HFF-Myc (cell line): ENCODE data around the gene REEP1.

Experiments
- DNase-seq: peaks from one replicate; pipeline ENCODE4 v3.0.0-alpha.2; 2011; ENCODE audit warnings: low read depth; ENCODE audit errors: extremely low read depth
- H3K4me3 ChIP-seq: replicated peaks from 2 replicates; pipeline ENCODE4 v1.5.1; 2011; ENCODE audit warnings: low read depth, mild to moderate bottlenecking, control low read depth, low read length
- TF ChIP-seq, protein P1 (sequence below): IDR thresholded peaks from 2 replicates; pipeline ENCODE4 v1.5.1; 2012; ENCODE audit warnings: mild to moderate bottlenecking, low read depth, low read length, control low read depth; ENCODE audit errors: missing control alignments

REEP1 gene

DNA sequence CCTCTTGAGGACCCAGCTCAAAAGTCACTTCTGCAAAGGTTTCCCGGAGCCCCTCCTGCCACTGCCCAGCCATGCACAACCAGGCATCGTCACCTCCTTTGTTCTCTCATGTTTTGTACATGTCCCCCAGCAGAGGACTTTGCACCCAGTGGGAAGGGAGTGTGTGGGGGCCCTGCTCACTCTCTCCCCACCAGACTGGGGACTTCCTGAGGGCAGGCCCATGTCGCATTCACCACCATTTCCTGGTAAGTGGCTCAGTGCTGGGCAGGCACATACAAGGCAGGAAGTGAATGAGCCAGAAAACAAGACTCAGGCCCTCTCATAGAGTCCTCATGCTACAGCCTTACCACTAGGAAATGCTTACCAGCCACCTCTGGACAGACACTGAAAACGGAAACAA lies 119.3 kb downstream of the REEP1 start:
- no peak for DNase-seq
- no peak overlapping the region for H3K4me3 ChIP-seq
- TF ChIP-seq, protein P1, sequence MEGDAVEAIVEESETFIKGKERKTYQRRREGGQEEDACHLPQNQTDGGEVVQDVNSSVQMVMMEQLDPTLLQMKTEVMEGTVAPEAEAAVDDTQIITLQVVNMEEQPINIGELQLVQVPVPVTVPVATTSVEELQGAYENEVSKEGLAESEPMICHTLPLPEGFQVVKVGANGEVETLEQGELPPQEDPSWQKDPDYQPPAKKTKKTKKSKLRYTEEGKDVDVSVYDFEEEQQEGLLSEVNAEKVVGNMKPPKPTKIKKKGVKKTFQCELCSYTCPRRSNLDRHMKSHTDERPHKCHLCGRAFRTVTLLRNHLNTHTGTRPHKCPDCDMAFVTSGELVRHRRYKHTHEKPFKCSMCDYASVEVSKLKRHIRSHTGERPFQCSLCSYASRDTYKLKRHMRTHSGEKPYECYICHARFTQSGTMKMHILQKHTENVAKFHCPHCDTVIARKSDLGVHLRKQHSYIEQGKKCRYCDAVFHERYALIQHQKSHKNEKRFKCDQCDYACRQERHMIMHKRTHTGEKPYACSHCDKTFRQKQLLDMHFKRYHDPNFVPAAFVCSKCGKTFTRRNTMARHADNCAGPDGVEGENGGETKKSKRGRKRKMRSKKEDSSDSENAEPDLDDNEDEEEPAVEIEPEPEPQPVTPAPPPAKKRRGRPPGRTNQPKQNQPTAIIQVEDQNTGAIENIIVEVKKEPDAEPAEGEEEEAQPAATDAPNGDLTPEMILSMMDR, result no peak

DNA sequence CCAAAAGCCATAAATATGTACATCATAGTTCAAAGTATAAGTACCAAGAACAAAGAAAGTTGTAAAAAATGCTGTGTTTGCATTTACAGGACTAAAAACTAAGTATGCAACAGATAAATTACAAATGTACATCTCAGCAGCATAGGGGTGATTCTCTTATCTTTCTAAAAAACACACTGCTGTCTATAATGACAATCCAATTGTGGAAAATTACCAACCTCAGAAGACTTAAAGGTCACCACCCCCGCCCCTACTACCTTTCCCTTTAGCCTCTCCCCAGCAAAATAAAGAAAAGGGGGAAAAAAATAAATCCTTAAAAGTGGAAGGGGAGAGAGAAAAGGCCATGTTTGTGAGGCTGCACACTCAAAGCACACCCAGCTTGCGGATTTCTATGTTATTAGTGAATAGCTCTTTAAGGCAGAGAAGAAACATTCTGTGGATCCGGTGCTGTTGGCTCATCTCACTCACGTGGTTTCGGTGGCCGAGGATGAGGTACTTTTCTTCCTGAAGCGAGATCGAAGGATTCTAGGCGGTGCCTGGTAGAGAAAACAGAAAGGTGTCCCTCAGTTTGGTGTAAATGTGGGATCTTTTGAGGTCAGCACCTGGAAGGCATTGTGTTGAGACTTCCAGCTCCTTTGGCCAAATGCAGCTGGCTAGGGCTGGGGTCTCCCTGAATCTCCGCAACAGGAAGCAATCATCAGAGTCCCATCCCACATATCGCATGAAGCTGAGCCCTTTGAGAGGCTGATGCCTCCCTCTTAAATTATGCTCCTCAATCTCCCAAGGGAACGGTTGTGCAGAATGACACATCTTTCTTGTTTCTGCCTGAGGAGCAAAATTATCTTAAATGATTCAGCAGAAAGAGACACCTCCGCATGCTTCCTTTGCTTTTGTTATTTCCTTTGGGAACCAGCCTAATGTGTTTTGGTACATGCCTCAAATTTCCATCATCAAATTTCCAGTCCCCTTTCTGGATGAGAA lies 120.6 kb downstream of the REEP1 start:
- TF ChIP-seq, protein P1, result no peak
- DNase-seq, result no peak
- H3K4me3 ChIP-seq, result no peak overlapping the region

DNA sequence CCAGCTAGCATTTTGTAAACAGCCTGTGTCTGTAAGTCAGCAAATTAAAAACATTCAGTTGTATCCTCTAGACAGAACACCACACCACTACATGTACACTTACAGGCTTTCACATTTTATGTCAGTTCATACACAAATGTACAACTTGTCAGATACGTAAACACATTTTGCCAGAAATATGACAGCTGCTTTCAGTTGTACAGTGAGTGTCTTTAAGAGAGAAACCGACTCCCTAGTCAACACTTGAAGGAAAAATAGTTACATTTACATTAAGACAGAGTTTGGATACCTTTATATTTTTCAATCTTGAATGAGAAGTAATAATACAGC lies 123.0 kb downstream of the REEP1 start:
- DNase-seq, result no peak
- H3K4me3 ChIP-seq, result no peak overlapping the region
- TF ChIP-seq, protein P1, result no peak

DNA sequence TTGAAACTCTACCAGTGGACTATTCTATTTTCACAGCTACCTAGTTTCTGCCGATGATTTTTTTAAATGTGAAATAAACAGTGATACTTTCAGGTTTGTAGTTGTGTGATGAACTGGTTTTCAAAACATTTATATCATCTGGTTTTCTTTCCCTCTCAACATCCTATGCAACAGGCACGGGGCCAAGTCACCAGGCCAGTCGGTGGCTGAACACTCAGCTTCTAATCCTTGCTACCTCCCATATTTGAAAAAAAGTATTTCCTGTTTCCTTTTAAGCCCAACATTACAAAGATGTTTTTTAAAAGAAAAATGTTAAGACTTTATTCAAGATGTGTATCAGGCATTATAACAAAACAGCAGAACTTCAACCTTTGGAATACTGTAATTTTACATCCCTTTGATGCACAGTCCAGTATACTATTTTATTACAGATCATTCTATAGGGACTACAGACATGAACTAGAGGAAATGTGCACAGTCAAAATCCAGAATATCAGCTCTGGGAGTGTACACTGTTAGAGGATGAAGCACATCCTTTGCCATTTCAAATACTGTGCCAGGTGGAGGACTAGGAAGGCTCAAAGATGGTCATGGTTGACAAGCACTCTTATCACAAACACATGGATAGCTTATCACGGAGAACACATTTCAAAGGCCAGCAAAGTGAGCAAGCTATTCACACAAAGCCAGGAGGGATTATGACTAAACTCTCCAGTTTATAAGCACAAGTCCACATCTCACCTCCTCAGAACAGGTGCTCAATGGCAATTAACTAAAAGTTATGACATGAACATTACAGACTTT lies 123.5 kb downstream of the REEP1 start:
- H3K4me3 ChIP-seq, result no peak overlapping the region
- TF ChIP-seq, protein P1, result no peak
- DNase-seq, result no peak

DNA sequence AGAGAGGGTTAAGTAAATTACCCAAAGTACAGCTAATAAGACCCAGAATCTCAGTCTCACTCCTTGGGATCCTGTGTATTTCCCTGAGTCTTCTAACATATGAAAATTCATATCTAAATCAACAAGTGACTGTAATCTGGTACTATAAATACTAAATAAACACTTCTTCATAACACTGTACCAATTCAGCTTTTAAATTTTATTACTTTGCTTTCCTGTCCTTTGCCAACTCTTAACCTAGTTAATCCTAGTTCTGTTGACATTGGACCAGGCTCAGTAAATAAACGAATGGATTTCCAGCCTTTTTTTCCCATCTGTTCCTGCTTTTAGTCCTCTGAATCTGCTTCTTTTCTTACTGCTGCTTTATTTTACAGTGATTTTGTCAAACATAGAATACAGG lies 124.4 kb downstream of the REEP1 start:
- no peak for DNase-seq
- H3K4me3 ChIP-seq, result no peak overlapping the region
- TF ChIP-seq, protein P1, result no peak

DNA sequence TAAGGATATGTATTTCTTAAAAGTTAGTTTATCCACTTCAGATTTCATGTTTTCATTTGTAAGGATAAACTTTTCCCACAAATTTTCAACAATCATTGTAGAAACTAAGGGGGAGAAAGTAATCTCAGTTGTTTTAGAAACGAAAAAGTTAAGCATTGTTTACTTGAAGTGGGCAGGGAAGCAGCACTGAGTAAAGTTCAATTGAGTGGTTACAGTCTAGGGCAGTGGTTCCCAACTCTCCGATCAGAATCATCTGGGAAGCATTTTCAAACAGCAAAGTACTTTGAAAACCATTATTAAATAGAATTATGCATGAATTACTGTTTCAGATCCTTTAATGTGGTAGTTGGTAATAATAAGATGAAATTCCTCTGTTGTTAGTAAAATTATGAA lies 125.6 kb downstream of the REEP1 start:
- H3K4me3 ChIP-seq, result no peak overlapping the region
- no peak for DNase-seq
- TF ChIP-seq, protein P1, result no peak
